SU-DHL-6 (cell line): ENCODE data around the gene EPHB2.

Source experiments
- EZH2phosphoT487 ChIP-seq: fragments of 200-600 bp; sonication (generic), shearing (Covaris generic); conservative IDR thresholded peaks from 2 replicates; pipeline ENCODE4 v1.6.1; 2018; ENCODE audit warnings: mild to moderate bottlenecking, antibody characterized with exemption, low read length, moderate library complexity, mixed read lengths
- TF ChIP-seq, protein P1 (sequence below): fragments of 200-600 bp; sonication (generic); IDR thresholded peaks from one replicate; pipeline ENCODE4 v1.5.1; 2017; ENCODE audit warnings: antibody characterized with exemption, mild to moderate bottlenecking, low read length, moderate library complexity; ENCODE audit not compliant: insufficient read depth, poor library complexity, severe bottlenecking

GRCh38 chr1:22860414-22860800 lies 149.8 kb downstream of the EPHB2 start:
- TF ChIP-seq, protein P1, sequence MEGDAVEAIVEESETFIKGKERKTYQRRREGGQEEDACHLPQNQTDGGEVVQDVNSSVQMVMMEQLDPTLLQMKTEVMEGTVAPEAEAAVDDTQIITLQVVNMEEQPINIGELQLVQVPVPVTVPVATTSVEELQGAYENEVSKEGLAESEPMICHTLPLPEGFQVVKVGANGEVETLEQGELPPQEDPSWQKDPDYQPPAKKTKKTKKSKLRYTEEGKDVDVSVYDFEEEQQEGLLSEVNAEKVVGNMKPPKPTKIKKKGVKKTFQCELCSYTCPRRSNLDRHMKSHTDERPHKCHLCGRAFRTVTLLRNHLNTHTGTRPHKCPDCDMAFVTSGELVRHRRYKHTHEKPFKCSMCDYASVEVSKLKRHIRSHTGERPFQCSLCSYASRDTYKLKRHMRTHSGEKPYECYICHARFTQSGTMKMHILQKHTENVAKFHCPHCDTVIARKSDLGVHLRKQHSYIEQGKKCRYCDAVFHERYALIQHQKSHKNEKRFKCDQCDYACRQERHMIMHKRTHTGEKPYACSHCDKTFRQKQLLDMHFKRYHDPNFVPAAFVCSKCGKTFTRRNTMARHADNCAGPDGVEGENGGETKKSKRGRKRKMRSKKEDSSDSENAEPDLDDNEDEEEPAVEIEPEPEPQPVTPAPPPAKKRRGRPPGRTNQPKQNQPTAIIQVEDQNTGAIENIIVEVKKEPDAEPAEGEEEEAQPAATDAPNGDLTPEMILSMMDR, result no peak
- no peak for TF ChIP-seq EZH2phosphoT487
